Osteocyte (in vitro differentiated cells): ENCODE data around the gene POU2AF2. TPM values are rescaled to one million over a fixed set of nuclear protein-coding genes. Genes with fewer than 3 reads are reported as not detected.
"Not testable (repeated sequence)": the region's sequence is repeated elsewhere in the genome, so short reads cannot be mapped to it uniquely, and the experiment has no call there.

Source experiments
- DNase-seq: peaks from one replicate; pipeline ENCODE4 v3.0.0; 2021; ENCODE audit warnings: mixed read lengths; ENCODE audit not compliant: unreplicated experiment; ENCODE audit errors: extremely low spot score
- H3K27ac Mint-ChIP-seq: one replicate; pipeline ENCODE4 v1.8.0; 2021; ENCODE audit warnings: mild to moderate bottlenecking, mixed read lengths; ENCODE audit not compliant: unreplicated experiment
- H3K27me3 Mint-ChIP-seq: one replicate; pipeline ENCODE4 v1.8.0; 2021; ENCODE audit warnings: mixed read lengths; ENCODE audit not compliant: unreplicated experiment
- H3K36me3 Mint-ChIP-seq: one replicate; pipeline ENCODE4 v1.8.0; 2021; ENCODE audit warnings: mixed read lengths; ENCODE audit not compliant: unreplicated experiment
- H3K4me1 Mint-ChIP-seq: one replicate; pipeline ENCODE4 v1.8.0; 2021; ENCODE audit warnings: mixed read lengths; ENCODE audit not compliant: unreplicated experiment
- H3K4me3 Mint-ChIP-seq: one replicate; pipeline ENCODE4 v1.8.0; 2021; ENCODE audit warnings: mild to moderate bottlenecking, moderate library complexity, mixed read lengths; ENCODE audit not compliant: unreplicated experiment
- H3K9me3 Mint-ChIP-seq: one replicate; pipeline ENCODE4 v1.8.0; 2021; ENCODE audit warnings: mixed read lengths; ENCODE audit not compliant: unreplicated experiment
- CTCF ChIP-seq: fragments of 200-600 bp; sonication (generic); IDR thresholded peaks from 2 replicates; pipeline ENCODE4 v1.5.0; 2021; ENCODE audit warnings: antibody characterized with exemption, mild to moderate bottlenecking, moderate library complexity
- total RNA-seq: library from RNA; stranded (reverse); gene quantifications from 2 replicates; pipeline ENCODE4 v1.2.1, GENCODE V29; 2021

POU2AF2 gene
- total RNA-seq, 1 donor from 2014 or later, result not detected

- H3K36me3 Mint-ChIP-seq, result no peaks in the 10 kb centered on the region
- H3K9me3 Mint-ChIP-seq, result no peaks in the 10 kb centered on the region
- H3K4me3 Mint-ChIP-seq, result no peak overlapping the region
- H3K27ac Mint-ChIP-seq, result peak overlapping the region; percentile 86
- no peaks in the 10 kb centered on the region for H3K27me3 Mint-ChIP-seq
- H3K4me1 Mint-ChIP-seq, result peaks cover 23% of the 10 kb centered on the region
- no peak for DNase-seq
- TF ChIP-seq CTCF, result no peak
These were observed 38.3 kb upstream of the POU2AF2 start for GRCh38 chr11:111207213-111207612.

GRCh38 chr11:111209543-111210355 is 35.8 kb upstream of the POU2AF2 start:
- H3K27ac Mint-ChIP-seq, result no peak overlapping the region
- no peak for TF ChIP-seq CTCF
- no peak for DNase-seq
- H3K4me3 Mint-ChIP-seq, result no peak overlapping the region
- H3K36me3 Mint-ChIP-seq, result no peaks in the 10 kb centered on the region
- H3K9me3 Mint-ChIP-seq, result peaks cover 5% of the 10 kb centered on the region
- H3K4me1 Mint-ChIP-seq, result peaks cover 22% of the 10 kb centered on the region
- H3K27me3 Mint-ChIP-seq, result no peaks in the 10 kb centered on the region

GRCh38 chr11:111213256-111213655 is 32.3 kb upstream of the POU2AF2 start:
- H3K27me3 Mint-ChIP-seq, result no peaks in the 10 kb centered on the region
- TF ChIP-seq CTCF, result no peak
- H3K9me3 Mint-ChIP-seq, result peaks cover 31% of the 10 kb centered on the region
- H3K27ac Mint-ChIP-seq, result no peak overlapping the region
- H3K36me3 Mint-ChIP-seq, result peaks cover 5% of the 10 kb centered on the region
- no peak for DNase-seq
- H3K4me1 Mint-ChIP-seq, result no peaks in the 10 kb centered on the region
- no peak overlapping the region for H3K4me3 Mint-ChIP-seq

- Mint-ChIP-seq H3K27me3 (peaks cover 2% of the 10 kb centered on the region), H3K36me3 (peaks cover 5% of the 10 kb centered on the region), H3K4me3 (no peak overlapping the region), H3K9me3 (peaks cover 29% of the 10 kb centered on the region), H3K4me1 (no peaks in the 10 kb centered on the region), H3K27ac (no peak overlapping the region)
- no peak for DNase-seq
- TF ChIP-seq CTCF, result no peak
These were observed 24.8 kb upstream of the POU2AF2 start for GRCh38 chr11:111220721-111221120.

- peaks cover 26% of the 10 kb centered on the region for H3K9me3 Mint-ChIP-seq
- H3K4me3 Mint-ChIP-seq, result no peak overlapping the region
- H3K27ac Mint-ChIP-seq, result no peak overlapping the region
- H3K36me3 Mint-ChIP-seq, result peaks cover 5% of the 10 kb centered on the region
- H3K27me3 Mint-ChIP-seq, result peaks cover 2% of the 10 kb centered on the region
- no peak for TF ChIP-seq CTCF
- H3K4me1 Mint-ChIP-seq, result no peaks in the 10 kb centered on the region
- no peak for DNase-seq
These were observed 24.3 kb upstream of the POU2AF2 start for GRCh38 chr11:111221208-111221607.

GRCh38 chr11:111221936-111222335 is 23.6 kb upstream of the POU2AF2 start:
- H3K27me3 Mint-ChIP-seq, DNase-seq, H3K27ac Mint-ChIP-seq, H3K36me3 Mint-ChIP-seq, H3K4me1 Mint-ChIP-seq, H3K4me3 Mint-ChIP-seq: not testable (repeated sequence)
- H3K9me3 Mint-ChIP-seq, result peaks cover 22% of the 10 kb centered on the region

- not testable (repeated sequence) for H3K27me3 Mint-ChIP-seq, H3K27ac Mint-ChIP-seq, H3K4me3 Mint-ChIP-seq, H3K4me1 Mint-ChIP-seq, H3K36me3 Mint-ChIP-seq, DNase-seq
- H3K9me3 Mint-ChIP-seq, result peaks cover 14% of the 10 kb centered on the region
These were observed 22.6 kb upstream of the POU2AF2 start for GRCh38 chr11:111222821-111223455.
